ENCODE measurements around the gene KRTAP4-8.
"Not testable (repeated sequence)": the region's sequence is repeated elsewhere in the genome, so short reads cannot be mapped to it uniquely, and the experiment has no call there.

Gene KRTAP4-8

GRCh38 chr17:41131979-41132378, 34.0 kb upstream of the KRTAP4-8 start:
- no peak overlapping the region for H3K4me3 ChIP-seq (ENCODE audit: low read length)
- no peak for TF ChIP-seq CTCF (conservative IDR thresholded peaks at IDR 0.05; ENCODE audit: low read depth, low read length)
- DNase-seq (ENCODE audit: low read depth) = no peak

GRCh38 chr17:41127371-41127770, 29.4 kb upstream of the KRTAP4-8 start:
- TF ChIP-seq CTCF (conservative IDR thresholded peaks at IDR 0.05; ENCODE audit: low read depth, low read length) = no peak
- no peak for DNase-seq (ENCODE audit: low read depth)
- H3K4me3 ChIP-seq (ENCODE audit: low read length) = no peak overlapping the region

- no peak overlapping the region for H3K4me3 ChIP-seq (ENCODE audit: low read length)
- no peak for TF ChIP-seq CTCF (conservative IDR thresholded peaks at IDR 0.05; ENCODE audit: low read depth, low read length)
- DNase-seq (ENCODE audit: low read depth) = no peak
Observed at GRCh38 chr17:41126412-41126811, 28.5 kb upstream of the KRTAP4-8 start.

- H3K4me3 ChIP-seq (ENCODE audit: low read length) = no peak overlapping the region
- TF ChIP-seq CTCF (conservative IDR thresholded peaks at IDR 0.05; ENCODE audit: low read depth, low read length) = no peak
- no peak for DNase-seq (ENCODE audit: low read depth)
Observed at GRCh38 chr17:41125064-41125463, 27.1 kb upstream of the KRTAP4-8 start.

- DNase-seq (ENCODE audit: low read depth); H3K4me3 ChIP-seq (ENCODE audit: low read length): not testable (repeated sequence)
Observed at GRCh38 chr17:41123991-41124371, 26.0 kb upstream of the KRTAP4-8 start, which contains the start of gene KRTAP4-12. KRTAP4-12 (minus strand) TSS chr17:41124182; CDS start chr17:41124122, 60 bp downstream.

GRCh38 chr17:41123292-41123990, 25.5 kb upstream of the KRTAP4-8 start:
- not testable (repeated sequence) for H3K4me3 ChIP-seq (ENCODE audit: low read length); DNase-seq (ENCODE audit: low read depth)

GRCh38 chr17:41121742-41122141, 23.8 kb upstream of the KRTAP4-8 start:
- no peak for DNase-seq (ENCODE audit: low read depth)
- H3K4me3 ChIP-seq (ENCODE audit: low read length) = no peak overlapping the region
- TF ChIP-seq CTCF (conservative IDR thresholded peaks at IDR 0.05; ENCODE audit: low read depth, low read length) = no peak

- H3K4me3 ChIP-seq (ENCODE audit: low read length); DNase-seq (ENCODE audit: low read depth): not testable (repeated sequence)
Observed at GRCh38 chr17:41119696-41120690, 22.1 kb upstream of the KRTAP4-8 start.
